ENCODE measurements around the gene STIMATE. TPM values are rescaled to one million over a fixed set of nuclear protein-coding genes. Genes with fewer than 3 reads are reported as not detected.

The STIMATE gene
- total RNA-seq, 1 donor from 2014 or later = 17.6 TPM

DNA sequence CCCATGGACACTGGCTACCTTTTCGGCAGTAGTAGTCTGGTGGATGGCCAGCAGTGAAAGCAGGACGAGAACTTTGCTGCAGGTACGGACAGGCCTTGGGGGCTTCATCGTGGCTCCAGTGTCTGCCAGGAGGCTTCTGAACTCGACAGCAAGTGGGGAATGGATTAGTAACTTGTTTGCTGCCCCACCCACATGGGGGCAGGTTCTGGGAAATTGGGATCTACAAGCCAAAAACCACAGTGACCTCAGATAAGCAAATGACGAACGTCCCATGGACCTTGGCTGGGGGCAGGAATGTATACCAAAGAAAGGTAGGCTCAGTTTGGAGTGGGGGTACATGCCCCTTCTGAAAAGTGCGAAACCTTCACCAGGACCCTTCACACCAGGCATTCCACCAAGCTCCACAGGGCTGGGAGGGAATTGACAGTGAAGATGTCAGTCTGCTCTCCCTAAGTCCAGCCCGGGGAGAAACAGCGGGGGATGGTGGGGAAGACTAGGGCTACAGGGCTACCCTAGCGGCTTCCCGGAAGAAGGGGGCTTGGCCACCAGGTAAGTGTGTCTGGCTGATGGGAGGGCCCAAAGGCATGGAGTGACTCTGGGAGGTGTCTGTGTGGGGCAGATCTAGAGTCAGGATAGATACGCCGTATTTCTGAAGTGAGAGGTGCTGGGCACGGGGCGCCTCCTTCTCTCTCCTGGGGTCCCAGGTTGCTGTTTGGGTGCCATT is 66.7 kb downstream of the STIMATE start, which contains the start of gene ITIH4:
Gene ITIH4 (minus strand): TSS at position 138 of the 724 bp plus-strand sequence. CDS start 30 bp downstream, at position 108.
- DNase-seq (ENCODE audit: low spot score) = no peak
- Mint-ChIP-seq H3K36me3 (ENCODE audit: low read depth) (no peaks in the 10 kb centered on the region), H3K27me3 (ENCODE audit: low read depth) (no peaks in the 10 kb centered on the region), H3K9me3 (no peaks in the 10 kb centered on the region), H3K4me3 (ENCODE audit: low read depth) (no peak within 1 kb of the TSS), H3K4me1 (ENCODE audit: low read depth) (peaks cover 2% of the 10 kb centered on the region), H3K27ac (no peak within 1 kb of the TSS)
- intact Hi-C loops (cut with micrococcal nuclease) = no loop called here

DNA sequence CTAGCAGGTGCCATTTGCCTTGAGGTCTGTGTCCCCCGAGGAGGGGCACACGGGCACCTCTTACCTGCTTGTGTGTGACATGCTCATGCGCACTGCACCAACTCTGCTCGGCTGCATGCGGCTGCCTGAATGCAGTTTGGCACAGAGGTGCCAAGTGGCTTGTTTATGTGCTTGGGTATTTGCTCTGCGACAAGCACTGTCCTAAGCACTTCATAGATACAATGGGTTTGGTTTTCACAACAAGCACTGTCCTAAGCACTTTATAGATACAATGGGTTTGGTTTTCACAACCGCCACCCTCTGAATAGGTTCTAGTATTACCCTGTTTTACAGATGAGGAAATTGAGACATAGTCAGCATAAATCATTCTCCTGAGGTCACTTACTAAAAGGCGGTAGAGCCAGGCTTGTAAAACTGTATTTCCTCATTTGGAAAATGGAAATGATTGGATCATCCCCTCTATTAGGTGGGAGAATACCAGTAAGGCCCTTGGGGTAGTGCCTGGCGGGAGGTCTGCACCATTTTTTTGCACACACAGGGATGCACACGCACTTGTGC is 67.4 kb downstream of the STIMATE start:
- Mint-ChIP-seq H3K27me3 (ENCODE audit: low read depth) (no peaks in the 10 kb centered on the region), H3K9me3 (no peaks in the 10 kb centered on the region), H3K4me1 (ENCODE audit: low read depth) (peaks cover 2% of the 10 kb centered on the region), H3K4me3 (ENCODE audit: low read depth) (no peak overlapping the region), H3K27ac (no peak overlapping the region), H3K36me3 (ENCODE audit: low read depth) (no peaks in the 10 kb centered on the region)
- DNase-seq (ENCODE audit: low spot score) = no peak
- intact Hi-C loops (cut with micrococcal nuclease) = no loop called here

DNA sequence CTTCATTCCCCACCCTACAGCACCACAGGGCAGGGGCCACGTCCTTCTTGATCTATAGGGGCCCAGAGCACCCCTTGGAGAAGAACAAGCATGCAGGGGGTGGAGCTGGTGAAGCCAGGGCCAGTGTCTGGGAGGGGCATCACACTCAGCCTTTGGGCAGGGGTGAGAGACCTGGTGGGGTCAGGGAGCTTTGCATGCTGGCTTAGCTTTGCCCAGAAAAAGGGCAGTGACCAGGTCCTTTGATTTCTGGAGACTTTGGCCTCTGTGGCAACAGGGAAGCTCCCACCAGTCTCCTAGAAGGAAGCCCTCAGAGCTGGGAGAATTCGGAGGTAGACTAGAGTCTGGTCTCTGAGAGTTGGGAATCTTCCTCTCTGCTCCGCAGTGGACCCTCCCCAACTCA is 67.9 kb downstream of the STIMATE start:
- no peak overlapping the region for H3K4me3 Mint-ChIP-seq (ENCODE audit: low read depth)
- H3K27me3 Mint-ChIP-seq (ENCODE audit: low read depth) = no peaks in the 10 kb centered on the region
- H3K4me1 Mint-ChIP-seq (ENCODE audit: low read depth) = peaks cover 2% of the 10 kb centered on the region
- no peaks in the 10 kb centered on the region for H3K9me3 Mint-ChIP-seq
- H3K27ac Mint-ChIP-seq = no peak overlapping the region
- H3K36me3 Mint-ChIP-seq (ENCODE audit: low read depth) = no peaks in the 10 kb centered on the region
- DNase-seq (ENCODE audit: low spot score) = no peak
- intact Hi-C loops (cut with micrococcal nuclease) = no loop called here

DNA sequence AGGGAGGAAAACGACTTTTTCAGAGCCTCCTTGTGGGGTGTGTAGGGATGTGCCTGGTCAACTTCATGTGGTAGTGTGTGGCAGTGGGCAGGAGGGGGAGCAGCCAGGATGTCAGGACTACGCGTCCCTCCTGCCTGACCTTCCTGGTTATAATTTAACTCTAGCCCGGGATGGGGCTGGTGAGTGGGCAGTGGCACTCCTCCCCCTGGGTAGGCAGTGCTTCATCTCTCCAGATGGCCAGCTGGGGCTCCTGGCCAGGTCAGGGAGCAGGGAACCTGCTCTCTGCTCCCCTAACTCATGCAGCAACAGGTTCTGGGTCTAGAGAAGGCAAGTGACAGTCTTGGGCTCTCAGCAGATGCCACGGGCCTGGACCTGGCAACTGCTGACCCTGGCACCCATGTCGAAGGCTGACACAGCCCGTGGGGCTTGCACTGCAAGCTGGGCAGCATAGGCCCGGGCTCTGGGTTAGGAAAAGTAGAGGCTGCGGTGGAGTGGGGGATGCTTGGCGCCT is 69.4 kb downstream of the STIMATE start:
- H3K27ac Mint-ChIP-seq = no peak overlapping the region

DNA sequence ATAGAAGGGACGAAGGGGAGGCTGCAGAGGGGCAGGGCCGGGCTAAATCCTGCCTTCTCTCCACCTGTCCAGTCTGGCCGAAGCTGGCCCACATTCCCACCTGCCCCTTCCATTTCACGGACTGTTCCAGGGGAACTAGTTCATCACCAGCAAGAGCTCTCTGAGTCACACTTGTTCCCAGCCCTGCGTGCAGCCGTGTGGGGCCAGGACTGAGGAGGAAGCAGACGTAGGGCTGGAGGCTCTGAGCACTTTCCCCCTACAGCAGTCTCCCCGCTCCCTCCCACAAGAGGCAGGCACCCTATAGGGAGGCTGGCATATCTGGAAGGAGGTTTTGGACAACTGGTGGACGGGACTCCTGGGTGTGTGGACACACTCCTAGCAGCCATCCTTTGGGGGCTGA is 69.9 kb downstream of the STIMATE start:
- intact Hi-C loops (cut with micrococcal nuclease) = no loop called here
- Mint-ChIP-seq H3K36me3 (ENCODE audit: low read depth) (no peaks in the 10 kb centered on the region), H3K4me3 (ENCODE audit: low read depth) (no peak overlapping the region), H3K27me3 (ENCODE audit: low read depth) (no peaks in the 10 kb centered on the region), H3K4me1 (ENCODE audit: low read depth) (peaks cover 2% of the 10 kb centered on the region), H3K27ac (no peak overlapping the region), H3K9me3 (no peaks in the 10 kb centered on the region)
- no peak for DNase-seq (ENCODE audit: low spot score)

More for the DNA sequence above, 69.4 kb downstream of the STIMATE start:
- no peak for DNase-seq (ENCODE audit: low spot score)
- Mint-ChIP-seq H3K9me3 (no peaks in the 10 kb centered on the region), H3K27me3 (ENCODE audit: low read depth) (no peaks in the 10 kb centered on the region), H3K4me3 (ENCODE audit: low read depth) (no peak overlapping the region), H3K36me3 (ENCODE audit: low read depth) (no peaks in the 10 kb centered on the region), H3K4me1 (ENCODE audit: low read depth) (peaks cover 2% of the 10 kb centered on the region)
- intact Hi-C loops (cut with micrococcal nuclease) = no loop called here

DNA sequence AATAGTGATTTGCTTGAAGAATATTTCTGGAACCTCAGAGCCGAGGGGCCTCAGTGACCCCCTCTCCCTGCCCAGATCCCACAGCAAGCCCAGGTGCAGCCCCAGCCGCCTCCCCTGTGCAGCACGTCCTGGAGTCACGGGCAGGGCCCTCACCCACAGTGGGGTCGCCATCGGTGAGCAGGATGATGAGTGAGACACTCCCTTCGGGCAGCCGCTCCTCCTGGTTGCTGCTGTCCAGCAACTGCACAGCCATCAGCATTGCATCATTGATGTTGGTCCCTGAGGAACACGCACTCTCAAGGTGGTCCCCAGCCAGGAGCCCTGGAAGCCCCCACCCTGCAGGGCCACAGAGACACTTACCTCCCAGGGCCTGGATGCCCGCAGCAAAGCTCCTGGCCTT is 73.3 kb downstream of the STIMATE start:
- H3K9me3 Mint-ChIP-seq = no peaks in the 10 kb centered on the region
- no peaks in the 10 kb centered on the region for H3K36me3 Mint-ChIP-seq (ENCODE audit: low read depth)
- H3K4me3 Mint-ChIP-seq (ENCODE audit: low read depth) = no peak overlapping the region
- H3K27ac Mint-ChIP-seq = no peak overlapping the region
- H3K27me3 Mint-ChIP-seq (ENCODE audit: low read depth) = no peaks in the 10 kb centered on the region
- intact Hi-C loops (cut with micrococcal nuclease) = no loop called here
- no peak for DNase-seq (ENCODE audit: low spot score)
- no peaks in the 10 kb centered on the region for H3K4me1 Mint-ChIP-seq (ENCODE audit: low read depth)

DNA sequence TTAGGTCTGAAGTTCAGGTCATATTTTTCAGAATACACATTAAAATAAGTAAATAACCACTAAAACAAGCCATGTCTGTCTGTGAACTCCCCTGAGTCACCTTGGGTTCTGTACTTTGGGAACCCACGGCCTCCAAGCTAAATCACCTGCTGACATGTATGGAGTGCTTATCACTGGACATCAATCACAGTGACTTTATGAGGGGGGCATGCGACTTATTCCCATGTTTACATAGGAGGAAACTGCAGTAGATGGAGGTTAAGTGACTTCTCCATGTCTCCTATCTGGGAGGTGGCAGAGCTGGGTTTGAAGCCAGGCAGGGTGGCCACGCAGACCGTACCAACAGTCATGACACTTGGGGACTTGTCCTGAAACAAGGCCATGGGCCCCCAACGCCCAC is 75.0 kb downstream of the STIMATE start:
- no peak for DNase-seq (ENCODE audit: low spot score)
- Mint-ChIP-seq H3K9me3 (no peaks in the 10 kb centered on the region), H3K36me3 (ENCODE audit: low read depth) (no peaks in the 10 kb centered on the region), H3K27me3 (ENCODE audit: low read depth) (no peaks in the 10 kb centered on the region), H3K27ac (no peak overlapping the region), H3K4me1 (ENCODE audit: low read depth) (no peaks in the 10 kb centered on the region), H3K4me3 (ENCODE audit: low read depth) (no peak overlapping the region)
- intact Hi-C loops (cut with micrococcal nuclease) = no loop called here

DNA sequence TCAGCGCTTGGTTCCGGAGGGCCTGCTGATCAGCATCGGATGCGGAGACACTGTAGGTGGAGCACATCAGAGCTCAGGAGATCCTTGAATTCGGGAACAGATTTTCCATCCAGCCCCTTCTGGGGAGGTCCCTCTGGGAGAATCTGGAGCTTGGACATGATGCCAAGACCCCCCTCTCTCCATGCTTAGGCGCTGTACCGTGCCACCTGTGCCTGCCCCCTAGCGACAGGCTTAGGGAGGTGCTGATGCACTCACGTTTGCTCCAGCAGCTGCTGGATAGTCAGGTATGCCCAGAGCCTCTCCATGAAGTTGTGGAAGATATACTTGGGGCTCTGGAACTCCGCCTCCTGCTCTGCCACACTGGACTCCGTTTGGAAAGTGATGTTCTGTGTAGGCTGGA is 76.6 kb downstream of the STIMATE start:
- H3K9me3 Mint-ChIP-seq = no peaks in the 10 kb centered on the region
- intact Hi-C loops (cut with micrococcal nuclease) = no loop called here
- H3K36me3 Mint-ChIP-seq (ENCODE audit: low read depth) = no peaks in the 10 kb centered on the region
- no peaks in the 10 kb centered on the region for H3K4me1 Mint-ChIP-seq (ENCODE audit: low read depth)
- H3K4me3 Mint-ChIP-seq (ENCODE audit: low read depth) = no peak overlapping the region
- no peaks in the 10 kb centered on the region for H3K27me3 Mint-ChIP-seq (ENCODE audit: low read depth)
- no peak for DNase-seq (ENCODE audit: low spot score)
- no peak overlapping the region for H3K27ac Mint-ChIP-seq

DNA sequence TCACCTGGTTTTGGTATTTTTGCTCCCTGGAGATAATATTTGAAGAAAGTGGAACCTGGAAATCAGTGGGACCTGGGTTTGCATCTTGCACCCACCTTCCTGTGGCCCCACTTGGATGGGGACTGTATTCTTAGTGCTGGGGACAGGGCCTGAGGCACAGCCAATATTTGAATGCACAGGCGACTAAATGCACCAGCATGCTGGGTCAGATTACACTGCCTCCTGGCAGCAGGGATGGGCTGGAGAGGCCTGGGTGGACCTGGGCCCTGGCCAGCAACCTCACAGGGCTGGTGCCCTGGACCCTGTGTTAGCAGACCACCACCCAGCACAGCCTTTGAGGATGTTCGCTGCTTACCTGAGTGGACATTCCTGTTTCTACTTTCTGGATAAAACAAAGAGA is 77.4 kb downstream of the STIMATE start:
- H3K4me1 Mint-ChIP-seq (ENCODE audit: low read depth) = no peaks in the 10 kb centered on the region
- DNase-seq (ENCODE audit: low spot score) = no peak
- H3K9me3 Mint-ChIP-seq = no peaks in the 10 kb centered on the region
- no peak overlapping the region for H3K4me3 Mint-ChIP-seq (ENCODE audit: low read depth)
- intact Hi-C loops (cut with micrococcal nuclease) = no loop called here
- H3K27ac Mint-ChIP-seq = no peak overlapping the region
- H3K36me3 Mint-ChIP-seq (ENCODE audit: low read depth) = no peaks in the 10 kb centered on the region
- no peaks in the 10 kb centered on the region for H3K27me3 Mint-ChIP-seq (ENCODE audit: low read depth)

DNA sequence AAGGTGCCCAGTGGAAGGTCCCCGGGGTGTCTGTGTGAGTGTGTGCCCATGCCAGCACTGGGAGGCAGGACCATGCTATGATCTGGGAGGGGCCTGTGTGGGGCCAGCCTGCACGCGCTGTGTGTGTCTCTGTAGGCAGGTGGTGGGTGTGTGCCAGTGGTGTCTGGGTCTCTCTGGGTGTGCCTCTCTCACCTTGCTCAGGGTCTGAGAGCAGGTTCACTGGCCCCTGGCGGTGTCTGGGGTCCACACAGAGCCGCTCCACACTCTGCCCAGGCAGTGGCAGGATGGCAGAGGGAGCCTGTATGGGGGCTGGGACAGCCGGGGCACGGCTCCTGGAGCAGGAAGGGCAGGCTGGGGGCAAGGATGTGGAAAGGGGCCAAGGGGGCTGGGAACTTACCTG is 79.5 kb downstream of the STIMATE start:
- Mint-ChIP-seq H3K4me1 (ENCODE audit: low read depth) (no peaks in the 10 kb centered on the region), H3K36me3 (ENCODE audit: low read depth) (no peaks in the 10 kb centered on the region), H3K9me3 (no peaks in the 10 kb centered on the region)

DNA sequence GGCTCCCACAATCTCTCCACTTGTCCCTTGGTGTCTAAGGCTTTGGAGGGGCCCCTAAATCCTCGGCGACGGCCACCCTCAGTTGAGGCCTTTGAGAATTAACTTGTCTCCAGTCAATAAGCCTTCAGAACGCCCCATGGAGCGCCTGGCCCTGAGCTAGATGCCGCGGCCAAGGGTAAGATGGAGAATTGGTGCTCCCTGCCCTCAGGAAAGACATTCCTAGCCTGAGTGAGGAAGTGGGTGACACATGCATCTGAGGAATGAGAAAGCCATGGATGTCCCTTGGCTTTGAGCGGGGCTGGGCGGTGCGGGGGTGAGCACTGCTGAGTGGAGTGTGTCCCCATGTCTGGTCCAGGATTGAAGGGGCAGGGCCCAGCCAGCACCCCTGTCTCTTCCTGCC is 80.1 kb downstream of the STIMATE start:
- intact Hi-C loops (cut with micrococcal nuclease) = no loop called here
- Mint-ChIP-seq H3K36me3 (ENCODE audit: low read depth) (no peaks in the 10 kb centered on the region), H3K4me1 (ENCODE audit: low read depth) (no peaks in the 10 kb centered on the region), H3K27ac (no peak overlapping the region), H3K4me3 (ENCODE audit: low read depth) (no peak overlapping the region), H3K27me3 (ENCODE audit: low read depth) (no peaks in the 10 kb centered on the region), H3K9me3 (no peaks in the 10 kb centered on the region)
- no peak for DNase-seq (ENCODE audit: low spot score)

More for the DNA sequence above, 79.5 kb downstream of the STIMATE start:
- no peaks in the 10 kb centered on the region for H3K27me3 Mint-ChIP-seq (ENCODE audit: low read depth)
- H3K27ac Mint-ChIP-seq = no peak overlapping the region
- intact Hi-C loops (cut with micrococcal nuclease) = no loop called here
- no peak for DNase-seq (ENCODE audit: low spot score)
- no peak overlapping the region for H3K4me3 Mint-ChIP-seq (ENCODE audit: low read depth)

DNA sequence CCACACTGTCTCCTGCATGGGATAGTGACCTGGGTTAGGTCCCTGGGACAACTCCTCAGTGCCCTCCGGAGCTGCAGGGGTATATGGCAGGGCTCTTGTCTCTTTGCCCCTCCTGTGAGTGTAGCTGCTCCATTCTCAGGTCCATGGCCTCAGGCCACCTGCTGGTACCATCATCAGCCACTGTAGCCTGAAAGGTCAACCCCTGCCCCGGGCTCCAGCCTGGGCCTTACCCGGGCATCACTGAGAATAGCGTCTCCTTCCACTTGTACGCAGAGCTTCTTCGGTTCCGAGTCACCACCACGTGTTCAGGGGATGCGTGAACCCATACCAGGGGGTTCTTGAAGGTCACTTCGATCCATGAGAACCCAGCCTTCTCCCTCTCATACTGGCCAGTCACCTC is 80.7 kb downstream of the STIMATE start:
- Mint-ChIP-seq H3K4me3 (ENCODE audit: low read depth) (no peak overlapping the region), H3K9me3 (no peaks in the 10 kb centered on the region), H3K27me3 (ENCODE audit: low read depth) (no peaks in the 10 kb centered on the region), H3K36me3 (ENCODE audit: low read depth) (no peaks in the 10 kb centered on the region), H3K4me1 (ENCODE audit: low read depth) (no peaks in the 10 kb centered on the region), H3K27ac (no peak overlapping the region)
- no peak for DNase-seq (ENCODE audit: low spot score)
- intact Hi-C loops (cut with micrococcal nuclease) = no loop called here

DNA sequence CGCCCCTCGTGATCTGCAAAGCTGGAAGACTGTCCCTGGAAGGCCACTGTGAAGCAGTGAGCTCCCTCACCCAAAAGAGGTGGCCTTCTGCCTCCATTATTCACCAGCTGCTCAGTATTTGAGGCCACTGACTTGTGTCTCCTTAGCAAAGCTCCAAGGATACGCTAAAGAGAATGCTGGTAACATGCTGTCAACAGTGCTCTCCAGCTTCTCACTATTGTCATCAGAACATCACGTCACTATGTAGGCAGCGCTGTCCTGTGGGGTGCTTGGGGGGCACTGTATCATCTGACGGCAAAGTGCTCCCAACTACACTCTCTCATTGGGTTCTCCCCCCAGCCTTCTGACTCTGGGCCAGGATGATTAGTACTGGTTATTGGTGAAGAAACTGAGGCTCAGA is 81.1 kb downstream of the STIMATE start:
- Mint-ChIP-seq H3K36me3 (ENCODE audit: low read depth) (no peaks in the 10 kb centered on the region), H3K4me1 (ENCODE audit: low read depth) (no peaks in the 10 kb centered on the region), H3K27me3 (ENCODE audit: low read depth) (no peaks in the 10 kb centered on the region), H3K4me3 (ENCODE audit: low read depth) (no peak overlapping the region), H3K9me3 (no peaks in the 10 kb centered on the region), H3K27ac (no peak overlapping the region)
- no peak for DNase-seq (ENCODE audit: low spot score)
- intact Hi-C loops (cut with micrococcal nuclease) = no loop called here

Data from activated T-helper 2 cell treated with anti-CD3 and anti-CD28 coated beads, Interferon-gamma antibody, Interleukin-2, Interleukin-4, amounts not matched to agents 10 μg/mL and 5 μg/mL and 100 μg/mL, durations not matched to agents 14 hours and 24 hours and 36 hours (primary cell).